ENCODE data around the gene AK8.

AK8 gene

GRCh38 chr9:132838291-132838690 is 39.8 kb downstream of the AK8 start:
- no peak for DNase-seq (ENCODE audit: extremely low read depth, low read depth)
- H3K4me3 ChIP-seq (replicated peaks; ENCODE audit: low read depth, low read length) = no peak overlapping the region
- TF ChIP-seq, protein P1, sequence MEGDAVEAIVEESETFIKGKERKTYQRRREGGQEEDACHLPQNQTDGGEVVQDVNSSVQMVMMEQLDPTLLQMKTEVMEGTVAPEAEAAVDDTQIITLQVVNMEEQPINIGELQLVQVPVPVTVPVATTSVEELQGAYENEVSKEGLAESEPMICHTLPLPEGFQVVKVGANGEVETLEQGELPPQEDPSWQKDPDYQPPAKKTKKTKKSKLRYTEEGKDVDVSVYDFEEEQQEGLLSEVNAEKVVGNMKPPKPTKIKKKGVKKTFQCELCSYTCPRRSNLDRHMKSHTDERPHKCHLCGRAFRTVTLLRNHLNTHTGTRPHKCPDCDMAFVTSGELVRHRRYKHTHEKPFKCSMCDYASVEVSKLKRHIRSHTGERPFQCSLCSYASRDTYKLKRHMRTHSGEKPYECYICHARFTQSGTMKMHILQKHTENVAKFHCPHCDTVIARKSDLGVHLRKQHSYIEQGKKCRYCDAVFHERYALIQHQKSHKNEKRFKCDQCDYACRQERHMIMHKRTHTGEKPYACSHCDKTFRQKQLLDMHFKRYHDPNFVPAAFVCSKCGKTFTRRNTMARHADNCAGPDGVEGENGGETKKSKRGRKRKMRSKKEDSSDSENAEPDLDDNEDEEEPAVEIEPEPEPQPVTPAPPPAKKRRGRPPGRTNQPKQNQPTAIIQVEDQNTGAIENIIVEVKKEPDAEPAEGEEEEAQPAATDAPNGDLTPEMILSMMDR (IDR thresholded peaks at IDR 0.05; ENCODE audit: low read depth, low read length, missing control alignments) = no peak

DNA sequence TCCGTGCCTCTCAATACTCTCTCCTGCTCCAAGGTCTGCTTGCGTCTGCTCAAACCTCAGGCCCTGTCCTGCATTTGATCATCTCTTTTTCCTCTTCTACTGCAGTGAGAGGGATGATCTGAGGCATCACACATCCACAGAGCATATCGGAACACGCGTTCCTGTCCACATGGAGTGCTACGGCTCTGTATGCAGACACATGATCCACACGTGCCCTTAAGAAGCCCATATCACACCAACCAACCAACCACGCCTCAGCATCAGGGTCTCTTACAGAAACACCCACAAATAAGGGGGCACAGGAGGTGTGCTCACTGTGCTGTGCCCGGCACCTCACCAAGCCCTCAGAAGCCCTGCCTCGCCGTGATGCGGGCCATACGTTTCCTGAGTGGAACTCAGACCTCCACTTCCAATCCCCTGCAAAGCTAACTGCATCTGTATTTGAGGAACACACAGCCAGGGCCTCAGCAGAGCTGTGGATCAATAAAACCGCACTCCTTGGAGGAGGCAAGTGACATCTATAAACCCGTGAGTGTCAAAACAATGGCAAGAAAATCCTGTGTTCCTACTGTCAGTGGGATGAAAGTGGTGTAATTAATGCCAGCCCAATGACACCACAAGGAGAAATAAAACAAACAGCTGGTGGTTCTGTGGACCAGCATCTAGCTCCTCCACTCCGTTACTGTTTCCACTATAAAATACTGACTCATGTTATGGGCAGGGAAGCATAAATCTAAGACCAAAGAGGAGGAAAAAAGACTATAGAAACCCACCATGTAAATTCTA is 40.4 kb downstream of the AK8 start:
- no peak overlapping the region for H3K4me3 ChIP-seq (replicated peaks; ENCODE audit: low read depth, low read length)
- DNase-seq (ENCODE audit: extremely low read depth, low read depth) = no peak
- TF ChIP-seq, protein P1 (IDR thresholded peaks at IDR 0.05; ENCODE audit: low read depth, low read length, missing control alignments) = no peak

GRCh38 chr9:132834343-132834742 is 43.7 kb downstream of the AK8 start:
- H3K4me3 ChIP-seq (replicated peaks; ENCODE audit: low read depth, low read length) = no peak overlapping the region
- TF ChIP-seq, protein P1 (IDR thresholded peaks at IDR 0.05; ENCODE audit: low read depth, low read length, missing control alignments) = no peak

GRCh38 chr9:132833550-132834121 is 44.4 kb downstream of the AK8 start:
- DNase-seq (ENCODE audit: extremely low read depth, low read depth) = no peak
- H3K4me3 ChIP-seq (replicated peaks; ENCODE audit: low read depth, low read length) = no peak overlapping the region
- TF ChIP-seq, protein P1 (IDR thresholded peaks at IDR 0.05; ENCODE audit: low read depth, low read length, missing control alignments) = no peak

More at GRCh38 chr9:132834343-132834742, 43.7 kb downstream of the AK8 start:
- DNase-seq (ENCODE audit: extremely low read depth, low read depth) = no peak

DNA sequence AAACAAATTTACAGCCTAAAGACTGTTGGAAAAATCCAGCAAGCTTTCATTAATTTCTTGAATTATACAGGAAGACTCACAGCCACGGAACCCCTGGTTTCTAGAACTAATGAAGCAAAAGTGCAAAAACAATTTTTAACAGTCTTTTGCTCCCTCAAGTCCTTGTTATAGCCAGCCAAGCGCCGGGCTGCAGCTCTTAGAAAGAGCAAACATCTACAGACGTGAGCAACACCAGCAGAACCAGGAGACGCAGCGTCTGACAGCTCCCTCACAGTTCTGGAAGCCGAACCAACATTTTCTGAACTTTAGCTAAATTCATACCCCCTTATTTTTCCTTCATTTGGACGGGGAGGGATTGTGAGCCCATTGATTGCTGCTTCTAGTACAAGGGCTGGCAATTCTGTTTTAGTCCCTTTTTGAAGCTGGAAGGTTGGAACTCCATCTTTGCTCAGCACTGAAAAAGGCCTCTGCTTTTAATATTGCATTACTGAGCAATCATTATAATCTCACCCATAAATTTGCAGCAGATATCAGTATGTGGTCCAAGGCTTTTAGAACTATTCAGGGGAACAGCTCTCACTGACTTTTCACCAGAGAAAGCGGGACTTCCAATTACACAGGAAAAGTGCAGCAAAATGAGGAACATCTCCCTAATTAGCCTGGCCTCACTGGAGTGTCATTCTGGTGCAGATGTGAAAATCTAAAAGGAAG is 45.8 kb downstream of the AK8 start:
- TF ChIP-seq, protein P1 (IDR thresholded peaks at IDR 0.05; ENCODE audit: low read depth, low read length, missing control alignments) = no peak
- no peak overlapping the region for H3K4me3 ChIP-seq (replicated peaks; ENCODE audit: low read depth, low read length)
- DNase-seq (ENCODE audit: extremely low read depth, low read depth) = no peak

DNA sequence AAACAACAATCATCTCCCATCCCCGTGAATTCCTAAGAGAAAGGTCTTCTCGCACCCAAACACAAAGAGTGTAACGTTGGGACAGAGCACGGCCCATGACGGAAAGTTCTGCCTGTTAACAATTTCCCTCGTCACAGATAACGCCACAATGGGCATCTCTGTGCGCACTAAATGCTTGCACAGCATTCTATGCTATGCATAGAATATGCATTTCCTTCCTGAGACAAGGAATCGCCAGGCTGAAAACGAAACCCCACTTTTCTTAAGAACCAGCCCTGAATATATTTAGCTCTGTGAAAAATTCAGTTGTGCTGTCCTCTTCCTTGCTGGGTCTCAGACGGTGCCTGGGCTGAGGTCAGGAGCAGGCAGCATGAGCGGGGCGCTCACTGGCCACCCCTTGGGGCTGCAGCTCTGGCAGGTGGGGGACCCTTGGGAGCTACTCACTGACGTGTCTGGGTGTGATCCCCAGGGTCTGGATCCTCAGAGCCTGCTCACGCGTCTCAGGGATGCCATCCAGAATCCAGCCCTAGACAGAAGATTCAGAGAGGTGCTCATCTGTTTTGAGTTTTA is 49.8 kb downstream of the AK8 start:
- DNase-seq (ENCODE audit: extremely low read depth, low read depth) = no peak
- TF ChIP-seq, protein P1 (IDR thresholded peaks at IDR 0.05; ENCODE audit: low read depth, low read length, missing control alignments) = no peak
- H3K4me3 ChIP-seq (replicated peaks; ENCODE audit: low read depth, low read length) = no peak overlapping the region
